ENCODE measurements around the gene CDK6.

GRCh38 chr7:92820191-92820590 is 16.2 kb downstream of the CDK6 start:
- TF ChIP-seq CTCF (IDR thresholded peaks at IDR 0.05; ENCODE audit: low read depth, low read length): no peak
- no peak for TF ChIP-seq EZH2phosphoT487 (IDR thresholded peaks at IDR 0.05; ENCODE audit: low read depth)

All from OCI-LY3 (cell line).